Naive thymus-derived CD4-positive, alpha-beta T cell (primary cell): ENCODE measurements around the gene SSTR5. TPM values are rescaled to one million over a fixed set of nuclear protein-coding genes. Genes with fewer than 3 reads are reported as not detected.

Source experiments
- ATAC-seq: fragments of 150-1000 bp; cut with Tn5 transposase; 2 replicates; pipeline ENCODE4 v1.10.0; 2021; ENCODE audit warnings: mild to moderate bottlenecking, moderate library complexity
- CTCF ChIA-PET: fragments of 350-600 bp; sonication (Branson Sonifier 250); formaldehyde crosslinking; loops from one replicate; lab custom pipeline; 2021; ENCODE audit warnings: antibody characterized with exemption; lab: Charles Lee
- POLR2A ChIA-PET: fragments of 350-600 bp; sonication (Branson Sonifier 250); formaldehyde crosslinking; loops from one replicate; lab custom pipeline; 2021; ENCODE audit warnings: antibody characterized with exemption, inconsistent platforms; lab: Charles Lee
- DNase-seq, 9 donors: peaks; one replicate each; pipeline versions ENCODE4 v3.0.0 to v3.0.0-alpha.2; 2020 to 2022; ENCODE audit warnings: mixed read lengths in 1 of 9
- H3K27ac ChIP-seq: one replicate; pipeline ENCODE4 v1.7.0; 2013; ENCODE audit warnings: mild to moderate bottlenecking, low read depth, low read length, moderate library complexity
- H3K27me3 ChIP-seq, 2 donors: one replicate each; pipeline ENCODE4 v1.7.0; 2013; ENCODE audit warnings: low read length in 2 of 2, mild to moderate bottlenecking in 2 of 2, moderate library complexity in 2 of 2; ENCODE audit not compliant: control insufficient read depth in 2 of 2, insufficient read depth in 2 of 2
- H3K36me3 ChIP-seq, 3 experiments: 1 replicate in 2 of 3; 2 replicates in 1 of 3; pipeline ENCODE4 v1.7.0; 2013; ENCODE audit warnings: low read length in 3 of 3, mild to moderate bottlenecking in 3 of 3, moderate library complexity in 1 of 3; ENCODE audit not compliant: insufficient read depth in 3 of 3, control insufficient read depth in 2 of 3
- H3K4me1 ChIP-seq, 2 donors: one replicate each; pipeline ENCODE4 v1.7.0; 2013; ENCODE audit warnings: low read length in 2 of 2, mild to moderate bottlenecking in 2 of 2, moderate library complexity in 1 of 2; ENCODE audit not compliant: control insufficient read depth in 2 of 2, insufficient read depth in 2 of 2
- H3K4me3 ChIP-seq: 2 replicates; pipeline ENCODE4 v1.7.0; 2013; ENCODE audit warnings: mild to moderate bottlenecking, low read length
- H3K9me3 ChIP-seq, 3 experiments: 1 replicate in 2 of 3; 2 replicates in 1 of 3; pipeline ENCODE4 v1.7.0; 2013; ENCODE audit warnings: low read length in 3 of 3; ENCODE audit not compliant: control insufficient read depth in 2 of 3
- H3K27ac Mint-ChIP-seq, 9 donors: one replicate each; pipeline ENCODE4 v1.8.0; 2020 to 2022; ENCODE audit warnings: mixed read lengths in 9 of 9, mild to moderate bottlenecking in 8 of 9, moderate library complexity in 5 of 9, inconsistent platforms in 2 of 9
- H3K27me3 Mint-ChIP-seq, 5 donors: one replicate each; pipeline ENCODE4 v1.8.0; 2021 to 2022; ENCODE audit warnings: mixed read lengths in 5 of 5, mild to moderate bottlenecking in 1 of 5
- H3K36me3 Mint-ChIP-seq, 5 donors: one replicate each; pipeline ENCODE4 v1.8.0; 2020 to 2022; ENCODE audit warnings: mixed read lengths in 5 of 5, mild to moderate bottlenecking in 3 of 5, inconsistent platforms in 1 of 5
- H3K4me1 Mint-ChIP-seq, 7 donors: one replicate each; pipeline ENCODE4 v1.8.0; 2020 to 2022; ENCODE audit warnings: mixed read lengths in 7 of 7, mild to moderate bottlenecking in 3 of 7, inconsistent platforms in 1 of 7
- H3K4me3 Mint-ChIP-seq, 10 donors: one replicate each; pipeline ENCODE4 v1.8.0; 2020 to 2022; ENCODE audit warnings: mild to moderate bottlenecking in 10 of 10, mixed read lengths in 10 of 10, moderate library complexity in 6 of 10, inconsistent platforms in 2 of 10
- H3K9me3 Mint-ChIP-seq, 11 donors: one replicate each; pipeline ENCODE4 v1.8.0; 2020 to 2022; ENCODE audit warnings: mixed read lengths in 11 of 11, mild to moderate bottlenecking in 4 of 11, inconsistent platforms in 1 of 11, moderate library complexity in 1 of 11
- intact Hi-C, 2 donors: fragments of 100-400 bp; cut with micrococcal nuclease; formaldehyde crosslinking; loops; one replicate each; pipeline ENCODE4 v1.15.1; 2023
- polyA plus RNA-seq, 2 donors: library from polyadenylated mRNA; unstranded; fragments of 300-500 nt; fragmentation: Illumina TruSeq; gene quantifications; one replicate each; pipeline ENCODE4 v1.2.3, GENCODE V29; 2021
- total RNA-seq, 6 experiments: library from RNA in 5 of 6; stranded (reverse) in 5 of 6; gene quantifications; 1 replicate in 5 of 6; 2 replicates in 1 of 6; pipeline ENCODE4 v1.2.3 and lab custom pipeline; 2021 to 2026

SSTR5 gene
- total and polyA plus RNA-seq, 7 experiments from 2014 or later = not detected

- intact Hi-C loops = no loop called here
- H3K4me1 ChIP-seq = no peaks in the 10 kb centered on the region
- H3K27me3 Mint-ChIP-seq = peaks cover 0 to 2% (median 0%) of the 10 kb centered on the region in 5 donors
- no peaks in the 10 kb centered on the region for H3K27me3 ChIP-seq
- ATAC-seq = no peak
- H3K27ac ChIP-seq = no peak overlapping the region
- H3K4me1 Mint-ChIP-seq = peaks cover 0 to 2% (median 0%) of the 10 kb centered on the region in 7 donors
- DNase-seq = no peak
- peaks cover 0 to 5% (median 0%) of the 10 kb centered on the region in 5 donors for H3K36me3 Mint-ChIP-seq
- H3K4me3 Mint-ChIP-seq = no peak overlapping the region
- H3K36me3 ChIP-seq = no peaks in the 10 kb centered on the region
- H3K9me3 ChIP-seq = peaks cover 0 to 6% (median 0%) of the 10 kb centered on the region in 3 experiments
- H3K27ac Mint-ChIP-seq = no peak overlapping the region
- CTCF ChIA-PET = no interaction called here
- H3K4me3 ChIP-seq = no peak overlapping the region
- peaks cover 0 to 11% (median 4%) of the 10 kb centered on the region in 11 donors for H3K9me3 Mint-ChIP-seq
- POLR2A ChIA-PET = interaction anchor here (0.7 kb wide), 1 partner anchor 78 kb away, joined by 5 read pairs; no protein-coding TSS in a partner anchor
Observed at GRCh38 chr16:1058216-1058615, 14.3 kb upstream of the SSTR5 start.

DNA sequence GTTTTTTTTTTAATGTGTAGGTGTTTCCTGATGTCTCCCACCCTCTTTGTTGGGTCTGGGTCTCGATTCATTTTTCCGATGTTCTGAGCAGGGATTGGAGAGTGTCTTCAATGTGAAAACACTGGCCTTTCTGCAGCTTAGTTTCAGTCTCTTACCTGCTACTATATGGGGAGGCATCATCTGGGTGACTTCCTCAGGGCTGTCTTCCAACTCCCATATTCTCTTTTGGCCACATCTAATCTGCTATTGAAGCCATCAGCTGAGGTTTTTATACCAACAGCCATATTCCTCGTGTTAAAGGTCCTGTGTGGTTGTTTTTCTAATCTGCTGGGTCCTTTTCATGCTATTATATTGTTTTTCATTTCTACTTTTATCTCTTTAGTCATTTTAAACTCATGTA lies 13.2 kb upstream of the SSTR5 start:
- H3K9me3 Mint-ChIP-seq = peaks cover 0 to 11% (median 4%) of the 10 kb centered on the region in 11 donors
- DNase-seq (no peak), ATAC-seq (no peak)
- CTCF ChIA-PET = no interaction called here
- H3K4me1 Mint-ChIP-seq = peaks cover 0 to 2% (median 0%) of the 10 kb centered on the region in 7 donors
- Histone ChIP-seq H3K27ac (no peak overlapping the region), H3K4me3 (no peak overlapping the region), H3K27me3 (no peaks in the 10 kb centered on the region), H3K9me3 (peaks cover 0 to 6% (median 0%) of the 10 kb centered on the region in 3 experiments), H3K4me1 (no peaks in the 10 kb centered on the region), H3K36me3 (no peaks in the 10 kb centered on the region)
- H3K27ac Mint-ChIP-seq = no peak overlapping the region
- intact Hi-C loops = no loop called here
- POLR2A ChIA-PET = interaction anchor here (1.0 kb wide), 1 partner anchor 61 kb away, joined by 4 read pairs; no protein-coding TSS in a partner anchor
- no peak overlapping the region for H3K4me3 Mint-ChIP-seq
- H3K36me3 Mint-ChIP-seq = peaks cover 0 to 5% (median 0%) of the 10 kb centered on the region in 5 donors
- peaks cover 0 to 7% (median 4%) of the 10 kb centered on the region in 5 donors for H3K27me3 Mint-ChIP-seq

- ATAC-seq (no peak), DNase-seq (no peak)
- Histone ChIP-seq H3K27ac (no peak overlapping the region), H3K4me1 (no peaks in the 10 kb centered on the region), H3K4me3 (no peak overlapping the region), H3K9me3 (peaks cover 0 to 6% (median 0%) of the 10 kb centered on the region in 3 experiments), H3K27me3 (peaks cover 0 to 3% of the 10 kb centered on the region in 2 donors), H3K36me3 (no peaks in the 10 kb centered on the region)
- H3K27ac Mint-ChIP-seq = no peak overlapping the region
- H3K4me1 Mint-ChIP-seq = peaks cover 0 to 1% (median 0%) of the 10 kb centered on the region in 7 donors
- H3K9me3 Mint-ChIP-seq = peaks cover 0 to 11% (median 4%) of the 10 kb centered on the region in 11 donors
- no peak overlapping the region for H3K4me3 Mint-ChIP-seq
- ChIA-PET CTCF (interaction anchor here (0.6 to 0.8 kb wide), 2 partner anchors 154 to 215 kb away, joined by 3 read pairs; no protein-coding TSS in a partner anchor), POLR2A (no interaction called here)
- intact Hi-C loops = no loop called here
- H3K36me3 Mint-ChIP-seq = peaks cover 0 to 5% (median 0%) of the 10 kb centered on the region in 5 donors
- H3K27me3 Mint-ChIP-seq = peaks cover 2 to 17% (median 15%) of the 10 kb centered on the region in 5 donors
Observed at GRCh38 chr16:1060416-1061340, 11.9 kb upstream of the SSTR5 start.

- H3K36me3 ChIP-seq = no peaks in the 10 kb centered on the region
- no peaks in the 10 kb centered on the region for H3K4me1 ChIP-seq
- ChIA-PET CTCF (no interaction called here), POLR2A (no interaction called here)
- H3K27ac ChIP-seq = no peak overlapping the region
- no peak for ATAC-seq
- H3K9me3 ChIP-seq = peaks cover 0 to 6% (median 0%) of the 10 kb centered on the region in 3 experiments
- H3K27me3 ChIP-seq = peaks cover 0 to 3% of the 10 kb centered on the region in 2 donors
- Mint-ChIP-seq H3K9me3 (peaks cover 0 to 11% (median 4%) of the 10 kb centered on the region in 11 donors), H3K27ac (no peak overlapping the region), H3K4me3 (no peak overlapping the region), H3K36me3 (peaks cover 0 to 5% (median 0%) of the 10 kb centered on the region in 5 donors), H3K4me1 (peaks cover 0 to 1% (median 0%) of the 10 kb centered on the region in 7 donors), H3K27me3 (peaks cover 4 to 22% (median 18%) of the 10 kb centered on the region in 5 donors)
- DNase-seq = no peak
- intact Hi-C loops = no loop called here
- H3K4me3 ChIP-seq = no peak overlapping the region
Observed at GRCh38 chr16:1061769-1062505, 10.6 kb upstream of the SSTR5 start.

GRCh38 chr16:1062895-1063294 lies 9.7 kb upstream of the SSTR5 start:
- H3K4me1 Mint-ChIP-seq = peaks cover 0 to 4% (median 1%) of the 10 kb centered on the region in 7 donors
- no peak for DNase-seq
- ATAC-seq = no peak
- peaks cover 0 to 5% (median 0%) of the 10 kb centered on the region in 5 donors for H3K36me3 Mint-ChIP-seq
- Histone ChIP-seq H3K4me1 (no peaks in the 10 kb centered on the region), H3K27ac (no peak overlapping the region), H3K36me3 (no peaks in the 10 kb centered on the region), H3K27me3 (peaks cover 0 to 3% of the 10 kb centered on the region in 2 donors), H3K4me3 (no peak overlapping the region), H3K9me3 (peaks cover 0 to 6% (median 0%) of the 10 kb centered on the region in 3 experiments)
- H3K4me3 Mint-ChIP-seq = no peak overlapping the region
- POLR2A ChIA-PET = no interaction called here
- no peak overlapping the region for H3K27ac Mint-ChIP-seq
- CTCF ChIA-PET = no interaction called here
- intact Hi-C loops = no loop called here
- H3K27me3 Mint-ChIP-seq = peaks cover 12 to 31% (median 20%) of the 10 kb centered on the region in 5 donors
- H3K9me3 Mint-ChIP-seq = peaks cover 0 to 11% (median 4%) of the 10 kb centered on the region in 11 donors

DNA sequence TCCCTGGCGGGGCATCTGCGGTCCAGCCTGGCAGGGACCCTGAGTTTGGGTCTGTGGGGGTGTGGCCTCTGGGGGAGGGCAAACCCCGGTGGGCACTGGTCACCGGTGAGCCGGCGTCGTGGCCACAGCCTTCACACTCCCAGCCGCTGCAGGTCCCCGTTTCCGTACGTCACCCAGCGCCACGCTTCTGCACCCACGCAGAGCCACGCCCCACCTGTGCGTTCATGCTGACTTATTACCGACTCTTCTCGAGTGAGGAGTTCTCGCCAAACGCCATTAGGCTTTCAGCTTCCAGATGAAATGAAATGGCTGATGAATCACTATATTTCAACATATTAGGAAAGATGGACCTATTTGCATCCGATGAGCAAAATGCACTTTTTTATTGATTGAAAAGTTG lies 8.8 kb upstream of the SSTR5 start:
- ATAC-seq (no peak), DNase-seq (no peak)
- H3K27ac ChIP-seq = no peak overlapping the region
- H3K36me3 ChIP-seq = no peaks in the 10 kb centered on the region
- Mint-ChIP-seq H3K27me3 (peaks cover 12 to 31% (median 20%) of the 10 kb centered on the region in 5 donors), H3K9me3 (peaks cover 0 to 11% (median 4%) of the 10 kb centered on the region in 11 donors), H3K27ac (no peak overlapping the region), H3K4me1 (peaks cover 0 to 4% (median 1%) of the 10 kb centered on the region in 7 donors), H3K36me3 (peaks cover 0 to 5% (median 0%) of the 10 kb centered on the region in 5 donors), H3K4me3 (no peak overlapping the region)
- no peak overlapping the region for H3K4me3 ChIP-seq
- no peaks in the 10 kb centered on the region for H3K4me1 ChIP-seq
- H3K9me3 ChIP-seq = peaks cover 0 to 6% (median 0%) of the 10 kb centered on the region in 3 experiments
- intact Hi-C loops = no loop called here
- CTCF ChIA-PET = no interaction called here
- peaks cover 0 to 3% of the 10 kb centered on the region in 2 donors for H3K27me3 ChIP-seq
- POLR2A ChIA-PET = no interaction called here
